ENCODE results near the gene CD58.
"Not testable (repeated sequence)": the region's sequence is repeated elsewhere in the genome, so short reads cannot be mapped to it uniquely, and the experiment has no call there.

Gene CD58

GRCh38 chr1:116569776-116570357, 959 bp downstream of the CD58 start:
- no peak for DNase-seq

GRCh38 chr1:116569381-116569670, 1.5 kb downstream of the CD58 start:
- DNase-seq = no peak

- no peak for DNase-seq
Observed at GRCh38 chr1:116568662-116569380, 2.0 kb downstream of the CD58 start.

GRCh38 chr1:116567790-116568661, 2.8 kb downstream of the CD58 start:
- no peak for DNase-seq

GRCh38 chr1:116565222-116565621, 5.6 kb downstream of the CD58 start:
- DNase-seq = no peak

- no peak for DNase-seq
Observed at GRCh38 chr1:116564426-116564825, 6.4 kb downstream of the CD58 start.

- DNase-seq = not testable (repeated sequence)
Observed at GRCh38 chr1:116562465-116562864, 8.4 kb downstream of the CD58 start.

- no peak for DNase-seq
Observed at GRCh38 chr1:116561563-116561962, 9.3 kb downstream of the CD58 start.

GRCh38 chr1:116560704-116561490, 9.9 kb downstream of the CD58 start:
- DNase-seq = no peak

GRCh38 chr1:116559304-116559761, 11.5 kb downstream of the CD58 start:
- no peak for DNase-seq

GRCh38 chr1:116558571-116558970, 12.3 kb downstream of the CD58 start:
- no peak for DNase-seq

- DNase-seq = peak; percentile 68
Observed at GRCh38 chr1:116558140-116558549, 12.7 kb downstream of the CD58 start.

GRCh38 chr1:116557323-116557878, 13.4 kb downstream of the CD58 start:
- no peak for DNase-seq

- DNase-seq = no peak
Observed at GRCh38 chr1:116556289-116557006, 14.4 kb downstream of the CD58 start.

GRCh38 chr1:116554924-116555323, 15.9 kb downstream of the CD58 start:
- DNase-seq = no peak

GRCh38 chr1:116553386-116554115, 17.3 kb downstream of the CD58 start:
- no peak for DNase-seq

- no peak for DNase-seq
Observed at GRCh38 chr1:116546354-116546977, 24.4 kb downstream of the CD58 start.

GRCh38 chr1:116545359-116545705, 25.5 kb downstream of the CD58 start:
- no peak for DNase-seq

- no peak for DNase-seq
Observed at GRCh38 chr1:116544588-116545358, 26.1 kb downstream of the CD58 start.

GRCh38 chr1:116540088-116540487, 30.7 kb downstream of the CD58 start:
- no peak for DNase-seq

Data from eye (tissue), 1 donor.